ENCODE results near the gene LBH. TPM values are rescaled to one million over a fixed set of nuclear protein-coding genes. Genes with fewer than 3 reads are reported as not detected.

LBH gene
- total RNA-seq, 2 donors from 2014 or later: 38.9 to 154 TPM

DNA sequence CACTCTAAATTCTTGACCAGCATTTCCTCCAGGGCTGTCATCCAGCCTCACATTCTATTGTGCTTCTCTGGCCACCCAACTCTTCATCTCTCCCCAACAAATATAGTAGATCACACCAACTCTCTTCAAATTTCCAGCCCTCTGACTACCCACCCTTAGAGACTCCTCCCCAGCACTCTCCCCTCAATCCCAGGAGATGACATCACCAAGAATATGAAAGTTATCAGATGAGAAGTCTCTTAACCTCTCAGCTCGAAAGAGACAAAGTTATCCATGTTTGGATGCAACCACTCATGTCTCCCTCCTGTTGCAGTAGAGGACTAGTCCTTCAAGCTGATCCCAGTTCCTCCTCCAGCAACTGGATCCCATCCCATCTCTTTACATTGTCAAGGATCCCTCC is 47.1 kb downstream of the LBH start:
- Mint-ChIP-seq H3K4me3 (no peak overlapping the region), H3K27ac (peak overlapping the region; percentile 64), H3K4me1 (peaks cover 20% of the 10 kb centered on the region), H3K27me3 (no peaks in the 10 kb centered on the region), H3K9me3 (no peaks in the 10 kb centered on the region), H3K36me3 (ENCODE audit: low read depth) (peaks cover under 1% of the 10 kb centered on the region)
- no peak for ATAC-seq (replicated peaks)

DNA sequence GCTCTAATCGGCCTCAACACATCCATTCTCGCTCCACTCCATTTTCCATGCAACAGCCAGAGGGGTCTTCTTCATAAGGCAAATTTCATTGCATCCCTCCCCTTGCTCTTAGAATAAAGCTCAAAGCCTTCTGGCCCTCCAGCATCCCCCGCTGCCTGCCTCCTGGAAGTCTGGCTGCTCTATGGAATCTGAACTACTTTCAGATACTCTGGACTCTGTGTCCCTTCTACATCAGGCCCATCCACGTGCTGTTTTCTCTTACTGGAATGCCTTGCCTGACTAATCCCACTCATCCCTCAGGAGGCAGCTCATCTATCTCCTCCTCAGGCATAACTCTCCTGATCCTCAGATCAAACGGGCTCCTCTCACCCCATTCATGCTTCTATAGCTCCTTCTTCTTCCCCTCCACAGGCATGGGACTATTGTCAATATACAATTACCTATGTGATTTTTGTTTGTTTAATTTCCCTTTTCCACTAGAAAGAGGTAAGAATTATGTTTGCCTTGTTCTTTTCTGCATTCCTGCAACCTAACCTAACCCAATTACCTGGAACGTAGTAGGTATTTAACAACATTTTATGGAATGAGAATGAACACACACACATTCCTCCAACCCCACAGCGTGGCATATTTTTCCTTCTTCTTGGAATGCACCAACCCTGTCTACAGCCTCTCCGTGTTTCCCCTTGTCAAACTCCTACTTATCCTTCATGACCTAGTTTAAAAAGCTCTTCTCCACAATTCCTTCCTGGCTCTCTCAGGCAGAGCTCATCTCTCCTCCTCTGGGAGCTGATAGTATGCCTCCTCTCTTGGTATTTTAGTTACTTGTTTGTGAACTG is 49.5 kb downstream of the LBH start:
- Mint-ChIP-seq H3K36me3 (ENCODE audit: low read depth) (no peaks in the 10 kb centered on the region), H3K4me3 (no peak overlapping the region), H3K4me1 (peaks cover 15% of the 10 kb centered on the region), H3K27me3 (no peaks in the 10 kb centered on the region), H3K27ac (no peak overlapping the region), H3K9me3 (no peaks in the 10 kb centered on the region)
- ATAC-seq (replicated peaks): no peak

DNA sequence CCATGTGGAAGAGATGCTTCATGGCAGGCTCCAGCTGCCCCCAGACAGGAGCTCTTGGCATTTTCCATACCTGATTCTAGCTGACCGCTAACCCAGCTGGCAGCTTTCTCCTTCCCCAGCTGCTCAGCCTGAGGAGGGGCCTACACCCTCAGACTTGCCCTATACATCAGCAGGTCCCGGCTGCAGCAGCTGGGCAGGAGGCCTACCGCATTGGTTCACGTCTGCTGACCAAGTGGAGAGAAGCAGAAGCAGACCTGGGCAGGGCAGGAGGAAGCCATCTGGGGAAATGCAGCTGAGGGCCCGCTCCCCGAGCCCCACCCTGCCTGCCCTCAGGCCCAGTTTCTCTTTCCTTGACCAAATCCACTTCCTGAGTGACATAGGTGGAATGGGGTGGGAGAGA is 50.7 kb downstream of the LBH start:
- H3K4me1 Mint-ChIP-seq: peaks cover 19% of the 10 kb centered on the region
- no peaks in the 10 kb centered on the region for H3K36me3 Mint-ChIP-seq (ENCODE audit: low read depth)
- no peaks in the 10 kb centered on the region for H3K27me3 Mint-ChIP-seq
- no peak overlapping the region for H3K27ac Mint-ChIP-seq
- no peak overlapping the region for H3K4me3 Mint-ChIP-seq
- no peak for ATAC-seq (replicated peaks)
- no peaks in the 10 kb centered on the region for H3K9me3 Mint-ChIP-seq

DNA sequence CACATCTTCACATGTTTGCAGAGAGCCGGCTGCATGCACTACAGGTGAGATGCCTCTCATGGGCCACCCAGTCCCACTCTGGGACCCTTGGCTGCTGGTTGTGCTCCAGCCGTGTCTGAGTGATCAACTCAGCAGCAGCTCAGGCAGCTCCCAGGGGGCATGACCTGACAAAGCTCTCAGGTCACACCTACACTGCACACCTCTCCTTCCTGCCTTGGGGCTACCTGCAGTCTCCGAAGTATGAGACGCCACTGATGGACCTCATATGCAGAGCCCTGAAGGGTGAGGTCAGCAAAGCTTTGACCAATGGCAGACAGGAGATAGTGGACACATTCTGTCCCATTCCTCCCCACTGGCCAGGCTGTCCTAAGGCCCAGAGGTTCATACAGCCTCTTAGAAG is 51.4 kb downstream of the LBH start:
- Mint-ChIP-seq H3K27ac (no peak overlapping the region), H3K4me3 (no peak overlapping the region), H3K9me3 (no peaks in the 10 kb centered on the region), H3K27me3 (no peaks in the 10 kb centered on the region), H3K36me3 (ENCODE audit: low read depth) (no peaks in the 10 kb centered on the region), H3K4me1 (peaks cover 21% of the 10 kb centered on the region)
- ATAC-seq (replicated peaks): no peak

DNA sequence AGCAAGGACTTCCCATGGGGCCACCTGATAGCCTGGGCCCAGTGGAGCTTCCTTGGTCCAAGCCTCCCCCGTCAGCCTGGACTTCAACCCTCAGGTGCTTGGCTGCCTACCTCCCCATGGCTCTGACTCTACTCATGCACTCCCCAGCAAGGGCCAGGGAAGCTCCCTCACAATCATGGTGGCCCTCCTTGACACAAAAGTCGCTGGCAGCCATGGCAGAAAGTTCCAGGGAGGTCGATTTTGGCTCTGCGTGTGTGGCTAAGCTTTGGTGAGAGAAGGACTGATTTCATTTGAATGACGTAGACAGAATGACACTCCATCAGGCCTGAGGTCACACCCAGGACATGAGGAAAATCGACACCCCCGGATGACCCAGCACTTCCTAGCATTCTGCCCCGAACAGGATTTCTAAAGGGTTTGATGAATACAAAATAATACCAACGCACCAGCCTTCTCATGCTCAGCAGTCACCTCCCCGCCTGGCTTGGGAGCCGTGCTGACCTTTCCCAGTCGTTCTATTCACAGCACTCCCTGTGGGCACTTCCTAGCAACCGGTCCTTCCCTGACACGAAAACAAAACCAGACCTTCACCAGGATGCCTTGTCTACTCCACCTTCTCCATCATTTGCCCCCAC is 52.7 kb downstream of the LBH start:
- Mint-ChIP-seq H3K27me3 (no peaks in the 10 kb centered on the region), H3K27ac (peak overlapping the region; percentile 44), H3K4me1 (peaks cover 12% of the 10 kb centered on the region), H3K9me3 (no peaks in the 10 kb centered on the region), H3K4me3 (no peak overlapping the region), H3K36me3 (ENCODE audit: low read depth) (no peaks in the 10 kb centered on the region)
- no peak for ATAC-seq (replicated peaks)

DNA sequence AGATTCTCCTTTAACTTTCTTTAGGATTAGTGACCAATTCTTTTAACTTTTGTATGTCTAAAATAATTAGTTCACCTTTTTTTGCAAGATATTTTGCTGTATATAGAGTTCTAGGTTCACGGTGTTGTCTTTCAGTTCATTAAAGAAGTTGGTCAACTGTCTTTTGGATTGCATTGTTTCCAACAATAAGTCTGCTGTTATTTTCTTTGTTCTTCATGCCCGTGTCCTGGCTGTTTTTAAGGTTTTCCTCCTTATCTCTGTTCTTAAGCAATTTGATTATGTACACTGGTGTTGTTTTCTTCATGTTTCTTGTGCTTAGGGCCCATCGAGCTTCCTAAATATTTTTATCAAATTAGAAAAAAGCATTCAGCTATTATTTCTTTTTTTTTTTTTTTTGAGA is 54.4 kb downstream of the LBH start:
- Mint-ChIP-seq H3K4me3 (no peak overlapping the region), H3K9me3 (no peaks in the 10 kb centered on the region), H3K36me3 (ENCODE audit: low read depth) (no peaks in the 10 kb centered on the region), H3K27me3 (no peaks in the 10 kb centered on the region), H3K27ac (no peak overlapping the region), H3K4me1 (peaks cover 10% of the 10 kb centered on the region)
- no peak for ATAC-seq (replicated peaks)

DNA sequence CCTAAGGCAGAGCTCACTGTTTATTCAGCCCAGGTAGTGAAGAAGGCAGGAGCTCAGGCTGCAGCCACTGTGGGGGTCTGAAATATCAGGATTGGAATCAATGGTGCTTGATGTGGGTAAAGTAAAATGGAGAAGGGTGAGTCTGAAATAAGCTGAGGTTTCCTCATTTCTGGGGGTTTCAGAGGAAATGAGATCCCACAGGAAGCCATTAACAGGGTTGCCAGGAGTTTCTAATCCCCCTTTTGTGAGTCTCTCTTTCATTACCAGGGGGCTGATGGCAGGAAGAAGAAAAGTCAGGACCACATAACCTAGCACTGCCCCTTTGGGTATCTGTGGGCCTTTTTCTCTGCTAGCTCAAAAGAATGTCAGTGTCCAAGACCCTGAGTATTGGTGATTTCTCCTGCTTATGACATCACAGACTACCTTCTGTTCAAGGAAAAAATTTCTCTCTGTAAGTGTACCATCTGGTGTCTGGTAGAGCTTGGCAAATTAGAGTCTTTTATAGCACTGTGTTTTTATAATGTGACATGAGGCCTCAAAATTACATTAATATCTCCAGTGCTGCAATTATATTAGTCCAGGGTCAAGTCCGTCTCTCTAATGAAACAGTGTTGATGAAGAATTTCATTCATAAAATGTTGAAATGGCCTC is 56.0 kb downstream of the LBH start:
- no peaks in the 10 kb centered on the region for H3K27me3 Mint-ChIP-seq
- no peak for ATAC-seq (replicated peaks)
- H3K27ac Mint-ChIP-seq: no peak overlapping the region
- no peak overlapping the region for H3K4me3 Mint-ChIP-seq
- no peaks in the 10 kb centered on the region for H3K9me3 Mint-ChIP-seq
- H3K4me1 Mint-ChIP-seq: peaks cover 6% of the 10 kb centered on the region
- no peaks in the 10 kb centered on the region for H3K36me3 Mint-ChIP-seq (ENCODE audit: low read depth)

DNA sequence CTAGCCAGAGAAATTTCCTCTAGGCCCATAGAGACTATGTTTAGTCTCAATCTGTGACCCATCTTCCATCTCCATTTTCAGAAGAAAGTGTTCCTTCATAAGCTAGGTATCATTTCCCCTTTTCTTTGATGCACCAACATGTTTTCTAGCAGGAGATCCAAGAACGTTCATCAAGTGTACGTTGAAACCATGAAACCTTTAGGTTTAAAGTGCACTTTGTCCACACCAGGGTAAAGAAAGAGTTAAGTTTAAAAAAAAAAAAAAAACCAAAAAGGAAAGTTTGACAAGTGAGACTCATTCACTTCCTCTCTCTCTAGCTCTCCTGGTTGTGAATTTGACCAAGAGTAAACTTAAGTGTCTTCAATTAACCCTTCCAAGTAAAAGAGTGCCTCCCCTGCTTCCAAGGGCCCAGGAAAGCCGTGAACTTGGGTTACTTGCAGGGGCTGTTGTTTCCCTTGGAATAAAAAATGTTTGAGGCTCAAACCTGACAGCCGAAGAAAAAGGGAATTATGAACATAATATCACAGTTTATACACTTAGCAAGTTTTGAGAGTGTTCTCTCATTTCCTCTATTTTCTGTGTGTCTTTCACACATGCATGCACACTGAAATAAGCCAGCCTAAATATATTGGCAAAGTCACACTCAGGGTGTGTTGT is 56.7 kb downstream of the LBH start:
- H3K36me3 Mint-ChIP-seq (ENCODE audit: low read depth): no peaks in the 10 kb centered on the region
- no peak for ATAC-seq (replicated peaks)
- H3K27me3 Mint-ChIP-seq: no peaks in the 10 kb centered on the region
- H3K4me3 Mint-ChIP-seq: no peak overlapping the region
- H3K9me3 Mint-ChIP-seq: no peaks in the 10 kb centered on the region
- no peak overlapping the region for H3K27ac Mint-ChIP-seq
- H3K4me1 Mint-ChIP-seq: peaks cover 6% of the 10 kb centered on the region

DNA sequence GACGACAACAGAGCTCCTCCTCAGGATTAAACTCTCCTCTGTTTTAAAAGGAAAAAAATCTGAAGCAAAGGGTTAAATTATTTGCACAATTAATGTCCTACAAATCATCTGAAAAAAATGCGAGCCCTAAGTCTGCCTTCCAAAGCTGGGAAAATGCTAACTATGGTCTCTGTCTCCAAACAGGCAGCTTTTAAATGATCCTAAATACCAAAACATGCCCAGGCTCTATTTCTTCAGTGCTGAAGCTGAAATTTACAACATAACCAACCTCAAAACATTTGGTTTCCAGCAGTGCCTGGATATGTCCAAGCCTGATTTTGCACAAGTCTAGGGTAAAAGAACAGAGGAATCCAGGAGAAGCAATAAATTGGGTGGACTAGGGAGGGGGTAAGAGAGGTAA is 57.2 kb downstream of the LBH start:
- peaks cover 6% of the 10 kb centered on the region for H3K4me1 Mint-ChIP-seq
- ATAC-seq (replicated peaks): no peak
- no peak overlapping the region for H3K27ac Mint-ChIP-seq
- H3K4me3 Mint-ChIP-seq: no peak overlapping the region
- H3K36me3 Mint-ChIP-seq (ENCODE audit: low read depth): no peaks in the 10 kb centered on the region
- H3K27me3 Mint-ChIP-seq: no peaks in the 10 kb centered on the region
- H3K9me3 Mint-ChIP-seq: no peaks in the 10 kb centered on the region

DNA sequence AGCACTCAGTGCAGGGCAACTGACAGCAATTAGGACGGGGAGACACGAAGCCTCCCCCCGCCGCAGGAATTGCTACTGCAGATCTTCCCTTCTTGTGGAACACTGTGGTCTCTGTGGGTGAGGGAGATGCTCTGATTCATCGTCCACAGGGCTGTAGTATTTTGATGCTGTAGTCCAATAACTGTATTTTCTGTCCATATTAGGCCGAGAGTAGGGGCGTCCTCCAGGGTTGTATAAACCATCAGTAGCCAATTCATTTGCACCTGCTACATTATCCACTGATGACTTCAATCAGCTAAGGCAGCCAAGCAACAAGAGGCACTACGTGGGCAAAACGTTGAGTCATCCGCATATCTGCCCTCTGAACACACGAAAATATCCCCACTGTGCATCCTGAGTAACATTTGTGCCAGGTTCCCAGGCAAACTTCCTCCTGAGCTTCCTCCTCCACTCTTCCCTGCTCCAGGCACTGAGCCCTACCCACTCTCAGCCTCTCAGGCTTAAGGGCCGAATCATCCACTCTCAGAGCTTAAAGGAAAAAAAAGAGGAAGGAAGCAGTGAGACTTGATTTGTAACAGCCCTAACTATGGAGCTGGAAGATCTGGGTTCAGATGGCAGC is 62.1 kb downstream of the LBH start:
- H3K9me3 Mint-ChIP-seq: peaks cover 8% of the 10 kb centered on the region
- ATAC-seq (replicated peaks): no peak
- no peak overlapping the region for H3K4me3 Mint-ChIP-seq
- H3K36me3 Mint-ChIP-seq (ENCODE audit: low read depth): no peaks in the 10 kb centered on the region
- peak overlapping the region; percentile 20 for H3K27ac Mint-ChIP-seq
- peaks cover 5% of the 10 kb centered on the region for H3K4me1 Mint-ChIP-seq
- no peaks in the 10 kb centered on the region for H3K27me3 Mint-ChIP-seq

DNA sequence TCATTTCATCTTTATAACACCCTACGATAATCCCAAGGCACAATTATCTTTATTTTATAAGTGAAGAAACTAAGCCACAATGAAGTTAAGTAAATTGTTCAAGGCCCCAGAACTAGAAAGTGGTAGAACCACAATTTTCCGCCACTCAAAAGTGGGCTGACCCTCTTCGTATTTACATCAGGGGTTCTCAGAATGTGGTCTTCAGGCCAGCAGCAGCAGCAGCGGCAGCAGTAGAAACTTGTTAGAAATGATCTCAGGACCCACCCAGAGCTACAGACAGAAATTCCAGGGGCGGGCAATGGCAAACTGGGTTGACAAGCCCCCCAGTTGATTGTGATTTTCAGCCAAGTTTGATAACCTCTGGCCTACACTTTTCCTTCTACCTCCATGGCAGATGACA is 62.8 kb downstream of the LBH start:
- ATAC-seq (replicated peaks): no peak
- no peaks in the 10 kb centered on the region for H3K27me3 Mint-ChIP-seq
- H3K27ac Mint-ChIP-seq: peak overlapping the region; percentile 20
- peaks cover 8% of the 10 kb centered on the region for H3K9me3 Mint-ChIP-seq
- H3K36me3 Mint-ChIP-seq (ENCODE audit: low read depth): no peaks in the 10 kb centered on the region
- no peak overlapping the region for H3K4me3 Mint-ChIP-seq
- peaks cover 5% of the 10 kb centered on the region for H3K4me1 Mint-ChIP-seq

DNA sequence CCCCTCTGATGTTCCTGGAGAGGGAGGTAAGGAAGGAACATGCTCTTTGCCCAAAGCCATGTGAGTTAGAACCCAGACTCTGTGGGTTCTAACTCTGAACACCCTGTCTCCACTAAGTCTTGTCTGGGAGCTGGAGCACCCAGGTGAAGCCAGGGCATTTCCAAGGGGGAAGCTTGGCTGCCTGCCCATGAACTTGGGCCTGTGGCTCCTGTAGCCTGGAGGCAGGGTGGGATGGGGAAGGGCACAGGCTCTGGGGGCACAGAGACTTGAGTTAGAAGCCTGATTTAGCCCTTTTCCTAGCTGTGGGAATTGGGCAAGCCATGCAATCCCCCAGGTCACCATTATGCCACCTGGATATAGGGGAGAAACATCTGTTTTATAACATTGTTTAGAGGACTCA is 65.2 kb downstream of the LBH start:
- no peak for ATAC-seq (replicated peaks)
- peaks cover 8% of the 10 kb centered on the region for H3K9me3 Mint-ChIP-seq
- H3K27me3 Mint-ChIP-seq: no peaks in the 10 kb centered on the region
- peaks cover 5% of the 10 kb centered on the region for H3K4me1 Mint-ChIP-seq
- H3K4me3 Mint-ChIP-seq: no peak overlapping the region
- no peaks in the 10 kb centered on the region for H3K36me3 Mint-ChIP-seq (ENCODE audit: low read depth)
- H3K27ac Mint-ChIP-seq: peak overlapping the region; percentile 50

DNA sequence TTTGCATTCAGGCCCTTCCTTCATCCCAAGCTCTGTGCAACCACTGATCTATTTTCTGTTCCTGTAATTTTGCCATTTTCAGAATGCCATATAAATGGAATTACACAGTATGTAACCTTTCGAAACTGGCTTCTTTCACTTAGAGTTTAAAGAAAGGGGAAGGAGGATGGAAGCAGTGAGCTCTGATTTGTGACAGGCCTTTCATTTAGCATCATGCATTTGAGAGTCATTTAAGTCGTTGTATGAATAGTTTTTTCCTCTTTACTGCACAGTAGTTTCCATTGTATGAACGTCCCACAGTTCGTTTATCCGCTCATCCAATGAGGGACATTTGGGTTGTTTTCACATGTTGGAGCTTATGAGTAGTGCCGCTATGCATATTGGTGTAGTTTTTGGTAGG is 67.0 kb downstream of the LBH start:
- Mint-ChIP-seq H3K36me3 (ENCODE audit: low read depth) (no peaks in the 10 kb centered on the region), H3K27me3 (no peaks in the 10 kb centered on the region), H3K4me3 (peak overlapping the region; percentile 33), H3K9me3 (peaks cover 8% of the 10 kb centered on the region), H3K4me1 (peaks cover 5% of the 10 kb centered on the region), H3K27ac (peak overlapping the region; percentile 28)
- peak; percentile 89 for ATAC-seq (replicated peaks)

DNA sequence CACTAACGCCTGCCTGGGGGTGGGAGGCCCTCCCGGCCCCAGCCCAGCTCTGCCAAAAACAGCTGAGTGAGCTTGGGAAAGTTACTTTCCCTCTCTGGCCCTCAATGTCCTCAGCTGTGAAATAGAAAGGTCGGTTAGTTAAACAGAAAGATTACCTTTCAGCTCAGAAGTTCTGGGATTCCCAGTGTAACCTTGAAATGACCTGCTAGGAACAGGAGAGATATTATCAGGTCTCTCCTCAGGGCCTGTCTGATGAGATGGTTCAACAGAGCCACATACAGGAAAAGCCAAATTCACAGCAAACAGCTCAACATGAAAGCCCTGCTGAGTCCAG is 68.8 kb downstream of the LBH start:
- H3K4me3 Mint-ChIP-seq: no peak overlapping the region
- no peaks in the 10 kb centered on the region for H3K36me3 Mint-ChIP-seq (ENCODE audit: low read depth)
- peaks cover 9% of the 10 kb centered on the region for H3K4me1 Mint-ChIP-seq
- H3K27me3 Mint-ChIP-seq: no peaks in the 10 kb centered on the region
- no peak overlapping the region for H3K27ac Mint-ChIP-seq
- no peak for ATAC-seq (replicated peaks)
- H3K9me3 Mint-ChIP-seq: peaks cover 8% of the 10 kb centered on the region
